ENCODE data around the gene TTC13. TPM values are rescaled to one million over a fixed set of nuclear protein-coding genes. Genes with fewer than 3 reads are reported as not detected.
A peak's percentile ranks its signal among the peaks of the same experiment; 100 is the strongest.

Gene TTC13
- total and polyA plus RNA-seq, 2 of the 13 experiments (the other 11 are each of a cell fraction or from before 2014, with no cell fraction given): 5.8 to 15.9 TPM

GRCh38 chr1:230978491-230979388, at the start of gene TTC13, which contains the start of gene ARV1 (continued):
- TF ChIP-seq MXD1 (CRISPR knock-in tag; IDR thresholded peaks at IDR 0.05): peak; percentile 64; the same call in 1 of the 2 replicates
- peak; percentile 89 for TF ChIP-seq ATF2 (CRISPR knock-in tag; IDR thresholded peaks at IDR 0.05)
- TF ChIP-seq ZNF513 (CRISPR knock-in tag; conservative IDR thresholded peaks at IDR 0.05): 0 out of 2 replicates have a peak, but pooled peaks have one; percentile 13
- TF ChIP-seq RFXANK (CRISPR knock-in tag; IDR thresholded peaks at IDR 0.05): no peak
- TF ChIP-seq HNRNPL (IDR thresholded peaks at IDR 0.05; ENCODE audit: low read depth, low read length): peak; percentile 93
- peak; percentile 79; the same call in 1 of the 2 replicates for TF ChIP-seq ZFP62 (CRISPR knock-in tag; IDR thresholded peaks at IDR 0.05)
- TF ChIP-seq MXD4 (CRISPR knock-in tag; IDR thresholded peaks at IDR 0.05): 0 out of 2 replicates have a peak, but pooled peaks have one; percentile 42
- no peak for TF ChIP-seq ZBTB2 (CRISPR knock-in tag; IDR thresholded peaks at IDR 0.05; ENCODE audit: low read depth)
- no peak for TF ChIP-seq SCMH1 (CRISPR knock-in tag; IDR thresholded peaks at IDR 0.05; ENCODE audit: borderline replicate concordance)
- 0 out of 2 replicates have a peak, but pooled peaks have one; percentile 79 for TF ChIP-seq FIP1L1 (IDR thresholded peaks at IDR 0.05; ENCODE audit: borderline replicate concordance, insufficient read depth, low read depth, low read length)
- TF ChIP-seq ZBTB14 (CRISPR knock-in tag; IDR thresholded peaks at IDR 0.05): no peak
- TF ChIP-seq PCBP1 (IDR thresholded peaks at IDR 0.05; ENCODE audit: borderline replicate concordance, low read depth, low read length): peak; percentile 87; the same call in 1 of the 2 replicates
- TF ChIP-seq ZSCAN21 (CRISPR knock-in tag; IDR thresholded peaks at IDR 0.05; ENCODE audit: borderline replicate concordance): no peak; the same call in 1 of the 2 replicates
- TF ChIP-seq SYNCRIP (IDR thresholded peaks at IDR 0.05; ENCODE audit: insufficient read depth, low read depth, low read length): no peak
- TF ChIP-seq KDM5A (IDR thresholded peaks at IDR 0.05; ENCODE audit: borderline replicate concordance, low read length): peak; percentile 76
- no peak for TF ChIP-seq ZNF281 (CRISPR knock-in tag; IDR thresholded peaks at IDR 0.05; ENCODE audit: borderline replicate concordance)
- TF ChIP-seq ZNF724P (CRISPR knock-in tag; IDR thresholded peaks at IDR 0.05; ENCODE audit: borderline replicate concordance): no peak; the same call in 1 of the 2 replicates
- TF ChIP-seq ZNF337 (CRISPR knock-in tag; IDR thresholded peaks at IDR 0.05; ENCODE audit: borderline replicate concordance, low read depth): 0 out of 2 replicates have a peak, but pooled peaks have one; percentile 81
